Activated CD4-positive, alpha-beta memory T cell treated with anti-CD3 and anti-CD28 coated beads for 36 hours (primary cell): ENCODE data around the gene TIAL1. TPM values are rescaled to one million over a fixed set of nuclear protein-coding genes. Genes with fewer than 3 reads are reported as not detected.
"Not testable (repeated sequence)": the region's sequence is repeated elsewhere in the genome, so short reads cannot be mapped to it uniquely, and the experiment has no call there.

ENCODE experiments used
- CTCF ChIA-PET: fragments of 350-600 bp; sonication (Branson Sonifier 250); formaldehyde crosslinking; loops from one replicate; lab custom pipeline; 2021; ENCODE audit warnings: antibody characterized with exemption, inconsistent platforms; lab: Charles Lee
- POLR2A ChIA-PET: fragments of 350-600 bp; sonication (Branson Sonifier 250); formaldehyde crosslinking; loops from one replicate; lab custom pipeline; 2021; ENCODE audit warnings: antibody characterized with exemption; lab: Charles Lee
- DNase-seq: peaks from one replicate; pipeline ENCODE4 v3.0.0-alpha.2; 2020
- H3K27ac Mint-ChIP-seq: one replicate; pipeline ENCODE4 v1.8.0; 2021; ENCODE audit warnings: mixed read lengths
- H3K27me3 Mint-ChIP-seq: one replicate; pipeline ENCODE4 v1.8.0; 2021; ENCODE audit warnings: mixed read lengths
- H3K36me3 Mint-ChIP-seq: one replicate; pipeline ENCODE4 v1.8.0; 2021; ENCODE audit warnings: mixed read lengths
- H3K4me1 Mint-ChIP-seq: one replicate; pipeline ENCODE4 v1.8.0; 2021; ENCODE audit warnings: low read depth, mixed read lengths
- H3K4me3 Mint-ChIP-seq: one replicate; pipeline ENCODE4 v1.8.0; 2021; ENCODE audit warnings: mild to moderate bottlenecking, mixed read lengths
- H3K9me3 Mint-ChIP-seq: one replicate; pipeline ENCODE4 v1.8.0; 2021; ENCODE audit warnings: mixed read lengths
- intact Hi-C: fragments of 100-400 bp; cut with micrococcal nuclease; formaldehyde crosslinking; loops from one replicate; pipeline ENCODE4 v1.15.1; 2023
- total RNA-seq, 2 experiments: library from RNA; stranded (reverse); gene quantifications; one replicate each; pipeline ENCODE4 v1.2.3, GENCODE V29; 2021

The TIAL1 gene
- total RNA-seq, 2 experiments from 2014 or later, result 177 TPM

DNA sequence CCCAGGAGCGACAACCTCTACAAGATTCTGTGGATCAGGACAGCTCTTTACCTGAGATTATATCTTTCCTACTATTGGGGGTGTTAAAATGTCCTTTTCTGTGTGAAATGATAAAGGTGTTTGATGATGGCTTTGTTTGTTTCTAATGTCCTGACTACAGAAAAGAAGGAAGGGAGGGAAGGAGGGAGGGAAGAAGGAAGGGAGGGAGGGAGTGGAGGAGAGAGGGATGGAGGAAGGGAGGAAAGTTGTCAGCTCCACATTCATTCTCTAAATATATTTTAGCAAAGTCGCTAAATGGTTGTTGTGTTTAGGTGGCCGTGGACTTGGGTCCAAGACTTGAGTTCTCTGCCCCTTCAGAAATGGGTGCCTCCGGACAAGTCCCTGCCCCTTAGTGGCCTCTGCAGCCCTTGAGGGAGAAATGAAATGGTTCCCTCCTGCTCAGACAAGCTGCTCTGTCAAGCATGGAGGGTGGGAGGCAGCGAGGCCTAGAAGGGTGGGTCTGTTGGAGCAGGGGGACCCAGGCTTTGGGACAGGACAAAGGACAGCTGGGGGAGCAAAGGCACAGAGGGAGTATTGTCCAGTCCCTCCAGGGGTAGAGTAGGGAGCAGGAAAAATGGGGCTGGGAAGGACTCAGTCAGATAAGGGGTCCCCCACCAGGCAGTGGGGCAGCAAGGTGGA lies 58.7 kb downstream of the TIAL1 start:
- H3K27me3 Mint-ChIP-seq, result no peaks in the 10 kb centered on the region
- intact Hi-C loops, result no loop called here
- no peaks in the 10 kb centered on the region for H3K9me3 Mint-ChIP-seq
- no peak for DNase-seq
- peak overlapping the region; percentile 69 for H3K4me3 Mint-ChIP-seq
- POLR2A ChIA-PET, result interaction anchor here (0.8 to 2.7 kb wide), 2 partner anchors 20 to 29 kb away, joined by 5 to 17 read pairs; no protein-coding TSS in a partner anchor
- peaks cover 69% of the 10 kb centered on the region for H3K4me1 Mint-ChIP-seq
- CTCF ChIA-PET, result interaction anchor here (0.7 to 1.7 kb wide), 4 partner anchors 8 to 60 kb away, joined by 3 to 4 read pairs (median 4); no protein-coding TSS in a partner anchor
- H3K27ac Mint-ChIP-seq, result peak overlapping the region; percentile 84
- H3K36me3 Mint-ChIP-seq, result peaks cover 14% of the 10 kb centered on the region

- POLR2A ChIA-PET, result no interaction called here
- CTCF ChIA-PET, result interaction anchor here (1.7 kb wide), 1 partner anchor 12 kb away, joined by 4 read pairs; no protein-coding TSS in a partner anchor
- no peak for DNase-seq
- Mint-ChIP-seq H3K27ac (peak overlapping the region; percentile 71), H3K27me3 (no peaks in the 10 kb centered on the region), H3K4me1 (peaks cover 81% of the 10 kb centered on the region), H3K9me3 (no peaks in the 10 kb centered on the region), H3K4me3 (no peak overlapping the region), H3K36me3 (peaks cover 11% of the 10 kb centered on the region)
- intact Hi-C loops, result no loop called here
Observed at GRCh38 chr10:119536508-119537025, 60.2 kb downstream of the TIAL1 start.

GRCh38 chr10:119535837-119536507 lies 60.8 kb downstream of the TIAL1 start:
- ChIA-PET POLR2A (interaction anchor here (1.4 kb wide), 1 partner anchor 18 kb away, joined by 3 read pairs; no protein-coding TSS in a partner anchor), CTCF (no interaction called here)
- Mint-ChIP-seq H3K27me3 (no peaks in the 10 kb centered on the region), H3K4me3 (no peak overlapping the region), H3K4me1 (peaks cover 84% of the 10 kb centered on the region), H3K27ac (peak overlapping the region; percentile 71), H3K36me3 (peaks cover 11% of the 10 kb centered on the region), H3K9me3 (no peaks in the 10 kb centered on the region)
- intact Hi-C loops, result no loop called here
- peak; percentile 14 for DNase-seq

DNA sequence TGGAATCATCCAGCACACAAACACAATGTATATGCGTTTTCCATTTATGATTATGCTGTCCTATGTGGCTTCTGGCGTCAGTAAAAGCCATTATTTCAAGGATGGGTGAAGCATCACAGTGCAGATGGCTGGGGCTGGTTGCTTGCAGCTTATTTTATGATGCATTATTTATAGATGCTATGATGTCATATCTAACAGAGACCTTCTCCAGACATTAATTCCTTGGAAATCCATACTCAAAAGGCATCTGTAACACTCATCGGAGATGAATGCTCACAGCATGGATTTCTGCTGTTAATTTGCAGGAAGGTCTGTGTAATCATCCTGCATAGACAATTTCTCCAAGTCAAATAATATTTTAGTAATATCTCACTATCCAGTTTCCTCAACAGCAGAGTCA lies 61.5 kb downstream of the TIAL1 start:
- peak overlapping the region; percentile 71 for H3K27ac Mint-ChIP-seq
- H3K27me3 Mint-ChIP-seq, result no peaks in the 10 kb centered on the region
- no peaks in the 10 kb centered on the region for H3K9me3 Mint-ChIP-seq
- DNase-seq, result no peak
- CTCF ChIA-PET, result no interaction called here
- peaks cover 78% of the 10 kb centered on the region for H3K4me1 Mint-ChIP-seq
- peaks cover 11% of the 10 kb centered on the region for H3K36me3 Mint-ChIP-seq
- POLR2A ChIA-PET, result interaction anchor here (1.4 kb wide), 1 partner anchor 18 kb away, joined by 3 read pairs; no protein-coding TSS in a partner anchor
- H3K4me3 Mint-ChIP-seq, result no peak overlapping the region
- intact Hi-C loops, result no loop called here

DNA sequence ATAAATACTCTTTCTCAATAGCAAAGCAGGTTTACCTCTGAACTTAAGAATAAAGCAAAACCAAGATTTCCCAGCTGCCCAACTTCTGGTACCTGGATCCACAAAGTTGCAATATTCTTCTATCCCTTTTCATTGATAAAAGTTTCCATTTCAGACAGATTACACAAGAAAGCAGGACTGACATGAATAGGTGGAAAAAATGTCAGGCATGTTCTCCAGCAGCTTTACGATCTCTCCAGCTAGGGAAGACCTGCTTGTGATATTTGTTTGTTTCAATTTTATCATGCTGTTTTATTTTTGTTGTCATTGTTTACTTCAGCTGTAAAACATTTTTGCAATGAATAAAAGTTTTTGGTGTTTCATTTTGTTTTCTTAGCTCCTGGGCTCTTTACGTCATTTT lies 63.3 kb downstream of the TIAL1 start:
- no peak overlapping the region for H3K4me3 Mint-ChIP-seq
- POLR2A ChIA-PET, result interaction anchor here (0.8 kb wide), 1 partner anchor 16 kb away, joined by 3 read pairs; no protein-coding TSS in a partner anchor
- intact Hi-C loops, result no loop called here
- H3K27ac Mint-ChIP-seq, result no peak overlapping the region
- DNase-seq, result no peak
- peaks cover 68% of the 10 kb centered on the region for H3K4me1 Mint-ChIP-seq
- H3K9me3 Mint-ChIP-seq, result no peaks in the 10 kb centered on the region
- CTCF ChIA-PET, result interaction anchor here (1.1 kb wide), 1 partner anchor 334 kb away, joined by 5 read pairs; no protein-coding TSS in a partner anchor
- no peaks in the 10 kb centered on the region for H3K27me3 Mint-ChIP-seq
- peaks cover 14% of the 10 kb centered on the region for H3K36me3 Mint-ChIP-seq

DNA sequence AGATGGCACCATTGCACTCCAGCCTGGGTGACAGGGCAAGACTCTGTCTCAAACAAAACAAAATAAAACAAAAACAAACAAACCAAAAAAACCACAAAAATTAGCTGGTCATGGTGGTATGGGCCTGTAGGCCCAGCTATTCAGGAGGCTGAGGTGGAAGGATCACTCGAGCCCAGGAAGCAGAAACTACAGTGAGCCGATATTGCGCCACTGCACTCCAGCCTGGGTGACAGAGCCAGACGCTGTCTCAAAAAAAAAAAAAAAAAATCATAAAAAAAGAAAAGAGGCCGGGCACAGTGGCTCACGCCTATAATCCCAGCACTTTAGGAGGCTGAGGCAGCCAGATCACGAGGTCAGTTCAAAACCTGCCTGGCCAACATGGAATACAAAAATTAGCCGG lies 64.0 kb downstream of the TIAL1 start:
- H3K9me3 Mint-ChIP-seq, H3K4me3 Mint-ChIP-seq, intact Hi-C loops, H3K27me3 Mint-ChIP-seq, POLR2A ChIA-PET, H3K27ac Mint-ChIP-seq, DNase-seq: not testable (repeated sequence)
- Mint-ChIP-seq H3K36me3 (peaks cover 14% of the 10 kb centered on the region), H3K4me1 (peaks cover 63% of the 10 kb centered on the region)
- CTCF ChIA-PET, result interaction anchor here (1.2 kb wide), 1 partner anchor 11 kb away, joined by 3 read pairs; no protein-coding TSS in a partner anchor

- H3K27me3 Mint-ChIP-seq, intact Hi-C loops, H3K9me3 Mint-ChIP-seq, H3K4me3 Mint-ChIP-seq, POLR2A ChIA-PET, DNase-seq, H3K27ac Mint-ChIP-seq: not testable (repeated sequence)
- H3K4me1 Mint-ChIP-seq, result peaks cover 61% of the 10 kb centered on the region
- CTCF ChIA-PET, result interaction anchor here (1.2 kb wide), 1 partner anchor 11 kb away, joined by 3 read pairs; no protein-coding TSS in a partner anchor
- H3K36me3 Mint-ChIP-seq, result peaks cover 11% of the 10 kb centered on the region
Observed at GRCh38 chr10:119532251-119532650, 64.5 kb downstream of the TIAL1 start.

DNA sequence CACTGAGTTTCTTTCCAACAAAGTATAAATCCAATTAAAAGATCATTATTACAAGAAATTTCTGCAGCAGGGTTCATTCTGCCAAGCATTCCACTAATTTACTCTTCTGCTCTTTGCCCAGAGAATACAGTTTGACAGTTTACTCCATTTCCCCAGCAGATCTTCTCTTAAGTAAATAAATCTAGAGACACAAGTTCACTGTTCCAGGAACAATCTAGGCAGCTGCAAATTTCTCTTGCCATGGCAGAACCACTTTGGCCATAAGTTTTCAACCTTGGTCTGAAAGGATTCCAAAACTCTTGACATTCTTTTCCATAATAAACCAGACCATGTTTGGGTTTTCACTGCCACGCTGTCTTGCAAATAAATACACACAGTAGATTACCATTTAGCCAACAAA lies 65.7 kb downstream of the TIAL1 start:
- intact Hi-C loops, result no loop called here
- ChIA-PET POLR2A (no interaction called here), CTCF (interaction anchor here (1.6 to 2.3 kb wide), 2 partner anchors 9 to 332 kb away, joined by 3 to 7 read pairs; no protein-coding TSS in a partner anchor)
- no peak overlapping the region for H3K27ac Mint-ChIP-seq
- no peak overlapping the region for H3K4me3 Mint-ChIP-seq
- no peaks in the 10 kb centered on the region for H3K27me3 Mint-ChIP-seq
- peaks cover 14% of the 10 kb centered on the region for H3K36me3 Mint-ChIP-seq
- DNase-seq, result no peak
- no peaks in the 10 kb centered on the region for H3K9me3 Mint-ChIP-seq
- peaks cover 53% of the 10 kb centered on the region for H3K4me1 Mint-ChIP-seq

DNA sequence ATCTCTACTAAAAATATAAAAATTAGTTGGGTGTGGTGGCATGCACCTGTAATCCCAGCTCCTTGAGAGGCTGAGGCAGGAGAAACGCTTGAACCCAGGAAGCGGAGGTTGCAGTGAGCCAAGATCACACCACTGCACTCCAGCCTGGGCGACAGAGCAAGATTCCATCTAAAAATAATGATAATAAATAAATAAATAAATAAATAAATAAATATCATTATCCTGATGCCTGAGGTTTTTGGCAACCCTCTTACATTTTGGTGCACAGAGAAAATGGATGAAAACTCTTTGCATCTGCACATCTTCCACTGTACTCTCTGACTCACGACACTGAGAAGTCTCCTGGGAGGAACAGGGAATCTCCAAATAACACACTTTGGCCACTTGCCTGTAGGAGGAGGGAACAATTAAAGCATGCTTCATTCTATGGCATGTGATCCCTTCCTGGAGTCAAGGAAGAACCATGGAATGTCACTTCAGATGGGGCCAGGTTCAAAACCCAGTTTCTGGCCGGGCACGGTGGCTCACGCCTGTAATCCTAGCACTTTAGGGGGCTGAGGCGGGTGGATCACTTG lies 68.0 kb downstream of the TIAL1 start:
- H3K9me3 Mint-ChIP-seq, result not testable (repeated sequence)
- CTCF ChIA-PET, result interaction anchor here (2.3 kb wide), 1 partner anchor 329 kb away, joined by 7 read pairs; no protein-coding TSS in a partner anchor
- peaks cover 42% of the 10 kb centered on the region for H3K4me1 Mint-ChIP-seq

DNA sequence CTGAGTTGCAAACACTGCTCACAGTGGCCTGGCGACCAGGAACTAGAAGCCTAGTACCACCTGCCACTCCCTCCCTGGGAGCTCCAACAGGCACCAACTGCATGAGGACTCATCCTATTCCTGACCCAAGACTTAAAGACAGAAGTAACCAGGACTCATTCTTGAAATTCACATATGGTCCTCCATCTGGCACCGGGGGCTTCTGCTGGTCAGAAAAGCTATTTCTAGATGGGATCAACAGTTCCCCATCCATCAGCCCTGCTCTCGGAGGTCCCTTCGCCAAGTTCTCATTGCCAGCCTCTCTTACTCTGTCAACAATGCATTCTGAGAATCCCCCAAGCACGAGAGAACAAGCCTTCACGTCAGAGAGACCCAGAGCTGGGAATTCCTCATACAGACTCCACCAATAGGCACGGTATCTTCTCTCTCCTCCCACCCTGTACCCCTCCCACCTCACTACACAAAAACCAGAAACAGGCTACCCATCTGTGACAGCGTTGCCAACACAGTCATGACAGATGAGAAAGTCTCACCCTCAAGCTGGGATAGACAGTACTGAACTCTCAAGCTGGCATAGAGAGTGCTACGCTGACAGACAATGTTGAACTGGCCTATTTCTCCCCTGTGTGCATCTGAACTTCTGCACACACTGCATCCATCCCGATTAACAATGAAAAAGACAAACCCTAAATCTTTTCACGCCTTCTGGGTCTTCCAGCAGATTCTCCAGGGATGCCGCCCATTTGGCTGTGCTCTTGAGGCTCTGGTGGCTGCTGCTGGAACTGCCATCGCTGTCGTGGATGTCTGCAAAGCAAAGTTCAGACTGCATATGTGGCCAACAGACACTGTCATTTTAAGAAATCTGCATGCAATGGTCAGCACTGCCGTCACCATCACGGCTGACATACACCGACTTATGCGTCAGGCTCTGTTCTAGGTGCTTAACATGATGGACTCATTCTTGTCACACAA lies 69.9 kb downstream of the TIAL1 start:
- intact Hi-C loops, result no loop called here
- no peaks in the 10 kb centered on the region for H3K27me3 Mint-ChIP-seq
- peaks cover 37% of the 10 kb centered on the region for H3K36me3 Mint-ChIP-seq
- H3K4me3 Mint-ChIP-seq, result no peak overlapping the region
- no peak for DNase-seq
- H3K9me3 Mint-ChIP-seq, result no peaks in the 10 kb centered on the region
- peaks cover 42% of the 10 kb centered on the region for H3K4me1 Mint-ChIP-seq
- POLR2A ChIA-PET, result interaction anchor here (1.0 to 1.4 kb wide), 2 partner anchors 9 to 16 kb away, joined by 3 read pairs; partner anchors contain the start of gene RGS10
- CTCF ChIA-PET, result interaction anchor here (0.9 kb wide), 1 partner anchor 14 kb away, joined by 4 read pairs; no protein-coding TSS in a partner anchor
- no peak overlapping the region for H3K27ac Mint-ChIP-seq

More for the DNA sequence above, 68.0 kb downstream of the TIAL1 start:
- H3K27me3 Mint-ChIP-seq, DNase-seq, intact Hi-C loops, H3K27ac Mint-ChIP-seq, POLR2A ChIA-PET, H3K4me3 Mint-ChIP-seq: not testable (repeated sequence)
- H3K36me3 Mint-ChIP-seq, result peaks cover 27% of the 10 kb centered on the region

GRCh38 chr10:119526149-119526548 lies 70.6 kb downstream of the TIAL1 start:
- intact Hi-C loops, result no loop called here
- no peak for DNase-seq
- H3K27me3 Mint-ChIP-seq, result no peaks in the 10 kb centered on the region
- no peaks in the 10 kb centered on the region for H3K9me3 Mint-ChIP-seq
- no peak overlapping the region for H3K27ac Mint-ChIP-seq
- peaks cover 38% of the 10 kb centered on the region for H3K4me1 Mint-ChIP-seq
- H3K36me3 Mint-ChIP-seq, result peaks cover 41% of the 10 kb centered on the region
- H3K4me3 Mint-ChIP-seq, result no peak overlapping the region
- CTCF ChIA-PET, result interaction anchor here (0.9 kb wide), 1 partner anchor 14 kb away, joined by 4 read pairs; no protein-coding TSS in a partner anchor
- POLR2A ChIA-PET, result no interaction called here
